IMR-90 (cell line): ENCODE results near the gene HMG20B. TPM values are rescaled to one million over a fixed set of nuclear protein-coding genes. Genes with fewer than 3 reads are reported as not detected.

Experiments used
- ATAC-seq: fragments of 200-7000 bp; cut with Tn5 transposase; 2 replicates; pipeline ENCODE4 v1.9.1; 2020; ENCODE audit warnings: low read depth, mild to moderate bottlenecking, moderate library complexity
- BruUV-seq: library from RNA; stranded (reverse); fragments of 400-500 nt; replicated peaks from 2 replicates; lab custom pipeline; 2021; lab: Mats Ljungman, UMichigan
- CTCF ChIA-PET: fragments of 300-600 bp; formaldehyde crosslinking; extraction: SDS; loops from one replicate; lab custom pipeline; 2021; ENCODE audit warnings: antibody characterized with exemption; lab: Yijun Ruan, JAX
- POLR2A ChIA-PET: fragments of 300-600 bp; sonication (Branson Sonifier 250); formaldehyde crosslinking; loops from one replicate; lab custom pipeline; 2022; ENCODE audit warnings: antibody characterized with exemption; ENCODE audit not compliant: unreplicated experiment; lab: Charles Lee
- DNase-seq: peaks from one replicate; pipeline ENCODE4 v3.0.0; 2013
- H2AFZ ChIP-seq: replicated peaks from 2 replicates; pipeline ENCODE3; 2013; ENCODE audit warnings: low read length, mild to moderate bottlenecking; ENCODE audit not compliant: poor library complexity
- H2AK5ac ChIP-seq: 2 replicates; pipeline ENCODE4 v1.6.1; 2013; ENCODE audit warnings: low read depth, low read length, inconsistent platforms
- H2AK9ac ChIP-seq: replicated peaks from 2 replicates; pipeline ENCODE3; 2013; ENCODE audit warnings: mild to moderate bottlenecking, low read depth, low read length, moderate library complexity; ENCODE audit not compliant: poor library complexity
- H2BK120ac ChIP-seq: 2 replicates; pipeline ENCODE4 v1.6.1; 2013; ENCODE audit warnings: low read depth, low read length, inconsistent platforms
- H2BK15ac ChIP-seq: 3 replicates; pipeline ENCODE4 v1.6.1; 2013; ENCODE audit warnings: low read depth, low read length, inconsistent platforms
- H2BK20ac ChIP-seq: 2 replicates; pipeline ENCODE4 v1.6.1; 2013; ENCODE audit warnings: low read depth, mild to moderate bottlenecking, inconsistent platforms, low read length, moderate library complexity
- H2BK5ac ChIP-seq: 2 replicates; pipeline ENCODE4 v1.6.1; 2013; ENCODE audit warnings: mild to moderate bottlenecking, low read depth, low read length, inconsistent platforms; ENCODE audit not compliant: poor library complexity, severe bottlenecking
- H3K14ac ChIP-seq: replicated peaks from 2 replicates; pipeline ENCODE4 v1.6.1; 2013; ENCODE audit warnings: low read depth, low read length, inconsistent platforms
- H3K18ac ChIP-seq: 2 replicates; pipeline ENCODE4 v1.6.1; 2013; ENCODE audit warnings: low read depth, low read length, control low read depth
- H3K23ac ChIP-seq: 2 replicates; pipeline ENCODE4 v1.6.1; 2013; ENCODE audit warnings: low read depth, low read length, inconsistent platforms
- H3K27ac ChIP-seq: 2 replicates; pipeline ENCODE4 v1.5.1; 2013; ENCODE audit warnings: mild to moderate bottlenecking, control low read depth, low read length; ENCODE audit not compliant: insufficient read depth
- H3K27me3 ChIP-seq: 2 replicates; pipeline ENCODE4 v1.6.1; 2013; ENCODE audit warnings: low read length; ENCODE audit not compliant: control insufficient read depth, insufficient read depth
- H3K36me3 ChIP-seq: 2 replicates; pipeline ENCODE4 v1.6.1; 2013; ENCODE audit warnings: low read length, mixed read lengths; ENCODE audit not compliant: control insufficient read depth, insufficient read depth
- H3K4ac ChIP-seq: 2 replicates; pipeline ENCODE4 v1.6.1; 2013; ENCODE audit warnings: low read depth, low read length, inconsistent platforms
- H3K4me1 ChIP-seq: 2 replicates; pipeline ENCODE4 v1.6.1; 2013; ENCODE audit warnings: low read length, mixed read lengths; ENCODE audit not compliant: control insufficient read depth, insufficient read depth
- H3K4me2 ChIP-seq: 2 replicates; pipeline ENCODE4 v1.6.1; 2013; ENCODE audit warnings: low read depth, mild to moderate bottlenecking, control low read depth, low read length, moderate library complexity
- H3K4me3 ChIP-seq: 2 replicates; pipeline ENCODE4 v1.5.1; 2013; ENCODE audit warnings: low read depth, mild to moderate bottlenecking, control low read depth, low read length, moderate library complexity; ENCODE audit not compliant: insufficient read depth
- H3K56ac ChIP-seq: 2 replicates; pipeline ENCODE4 v1.6.1; 2013; ENCODE audit warnings: low read length, inconsistent platforms; ENCODE audit not compliant: insufficient read depth; ENCODE audit errors: extremely low read depth
- H3K79me1 ChIP-seq, 2 experiments: 2 replicates each; pipeline ENCODE4 v1.6.1; 2013; ENCODE audit warnings: low read length in 2 of 2, inconsistent platforms in 1 of 2, low read depth in 1 of 2
- H3K9ac ChIP-seq: 2 replicates; pipeline ENCODE4 v1.6.1; 2013; ENCODE audit warnings: low read depth, low read length, control low read depth
- H3K9me1 ChIP-seq: 2 replicates; pipeline ENCODE4 v1.6.1; 2013; ENCODE audit warnings: low read length, inconsistent platforms; ENCODE audit not compliant: insufficient read depth
- H3K9me3 ChIP-seq: 2 replicates; pipeline ENCODE4 v1.6.1; 2013; ENCODE audit warnings: low read length; ENCODE audit not compliant: control insufficient read depth, insufficient read depth
- H4K20me1 ChIP-seq: 2 replicates; pipeline ENCODE4 v1.6.1; 2013; ENCODE audit warnings: low read length, inconsistent platforms; ENCODE audit not compliant: insufficient read depth
- H4K5ac ChIP-seq: 2 replicates; pipeline ENCODE4 v1.6.1; 2013; ENCODE audit warnings: mild to moderate bottlenecking, low read depth, low read length, control low read depth
- H4K8ac ChIP-seq, 2 experiments: 2 replicates each; pipeline ENCODE4 v1.6.1; 2013; ENCODE audit warnings: low read depth in 2 of 2, low read length in 2 of 2, control low read depth in 1 of 2, inconsistent platforms in 1 of 2
- H4K91ac ChIP-seq: 2 replicates; pipeline ENCODE4 v1.6.1; 2013; ENCODE audit warnings: low read depth, low read length, inconsistent platforms; ENCODE audit not compliant: insufficient read depth
- BHLHE40 ChIP-seq: fragments of 150-350 bp; IDR thresholded peaks from 2 replicates; pipeline ENCODE4 v1.6.1; 2016; ENCODE audit warnings: mild to moderate bottlenecking, low read depth, low read length
- CHD1 ChIP-seq: IDR thresholded peaks from 2 replicates; pipeline ENCODE4 v1.6.1; 2012; ENCODE audit warnings: low read depth, low read length, improper control_type of control experiment
- FOS ChIP-seq: fragments of 150-350 bp; IDR thresholded peaks from 2 replicates; pipeline ENCODE4 v1.6.1; 2016; ENCODE audit warnings: low read depth, low read length
- MAFK ChIP-seq: IDR thresholded peaks from 2 replicates; pipeline ENCODE4 v1.6.1; 2012; ENCODE audit warnings: low read depth, low read length, improper control_type of control experiment
- MAZ ChIP-seq: IDR thresholded peaks from 2 replicates; pipeline ENCODE4 v1.6.1; 2012; ENCODE audit warnings: low read depth, mild to moderate bottlenecking, low read length, improper control_type of control experiment, moderate library complexity, borderline replicate concordance
- POLR2A ChIP-seq: IDR thresholded peaks from 2 replicates; pipeline ENCODE4 v1.6.1; 2012; ENCODE audit warnings: mild to moderate bottlenecking, low read depth, low read length
- RAD21 ChIP-seq: IDR thresholded peaks from 2 replicates; pipeline ENCODE4 v1.6.1; 2012; ENCODE audit warnings: low read length, improper control_type of control experiment
- RFX5 ChIP-seq: IDR thresholded peaks from 2 replicates; pipeline ENCODE4 v1.8.0; 2012; ENCODE audit warnings: low read depth, mild to moderate bottlenecking, low read length, moderate library complexity
- SMC3 ChIP-seq: fragments of 150-350 bp; IDR thresholded peaks from 2 replicates; pipeline ENCODE4 v1.6.1; 2016; ENCODE audit warnings: low read depth, mild to moderate bottlenecking, antibody characterized with exemption, low read length, moderate library complexity
- WGBS, 2 experiments: methylation state at CpG; one replicate each; pipeline versions ENCODE4 v1.1.5 to v1.1.7; 2013; ENCODE audit warnings: missing lambda C conversion rate in 2 of 2; ENCODE audit not compliant: insufficient read length in 1 of 2; ENCODE audit errors: extremely low coverage in 2 of 2; 5-methylcytosine and 5-hydroxymethylcytosine counted together
- dilution Hi-C: fragments of 300-500 bp; cut with HindIII; formaldehyde crosslinking; loops from one replicate; pipeline ENCODE4 v1.14.3; 2018; ENCODE audit warnings: low sequenced_read_pairs; ENCODE audit not compliant: unreplicated experiment
- in situ Hi-C: fragments of 300-500 bp; cut with MboI; formaldehyde crosslinking; loops from 3 replicates; pipeline ENCODE4 v1.14.3; 2019; ENCODE audit warnings: low sequenced_read_pairs, inconsistent platforms, mixed read lengths
- intact Hi-C: fragments of 100-400 bp; cut with micrococcal nuclease; formaldehyde crosslinking; loops from 2 replicates; pipeline ENCODE4 v1.10.0; 2022
- polyA plus RNA-seq, 3 experiments: library from polyadenylated mRNA; depleted of rRNA; stranded (reverse); fragments of >200 nt; gene quantifications; 2 replicates each; pipeline ENCODE4 v1.2.3, GENCODE V29; 2012; ENCODE audit warnings: low replicate concordance in 1 of 3
- total RNA-seq: library from RNA; depleted of rRNA; stranded (reverse); fragments of >200 nt; gene quantifications from 2 replicates; pipeline ENCODE4 v1.2.3, GENCODE V29; 2012
- TF ChIP-seq, protein P1 (sequence below): fragments of 150-350 bp; IDR thresholded peaks from 2 replicates; pipeline ENCODE4 v1.6.1; 2017; ENCODE audit warnings: mild to moderate bottlenecking, antibody characterized with exemption, low read length, low read depth
- TF ChIP-seq, protein P2 (sequence below): conservative IDR thresholded peaks from 2 replicates; pipeline ENCODE4 v1.5.1; 2012; ENCODE audit warnings: mild to moderate bottlenecking, low read depth, low read length, improper control_type of control experiment
- TF ChIP-seq, protein P3 (sequence below): fragments of 150-350 bp; IDR thresholded peaks from 2 replicates; pipeline ENCODE4 v1.6.1; 2016; ENCODE audit warnings: low read depth, mild to moderate bottlenecking, low read length, moderate library complexity, borderline replicate concordance

The HMG20B gene
- total and polyA plus RNA-seq, 2 of the 4 experiments (the other 2 are of a cell fraction) = 57.5 to 63.8 TPM

DNA sequence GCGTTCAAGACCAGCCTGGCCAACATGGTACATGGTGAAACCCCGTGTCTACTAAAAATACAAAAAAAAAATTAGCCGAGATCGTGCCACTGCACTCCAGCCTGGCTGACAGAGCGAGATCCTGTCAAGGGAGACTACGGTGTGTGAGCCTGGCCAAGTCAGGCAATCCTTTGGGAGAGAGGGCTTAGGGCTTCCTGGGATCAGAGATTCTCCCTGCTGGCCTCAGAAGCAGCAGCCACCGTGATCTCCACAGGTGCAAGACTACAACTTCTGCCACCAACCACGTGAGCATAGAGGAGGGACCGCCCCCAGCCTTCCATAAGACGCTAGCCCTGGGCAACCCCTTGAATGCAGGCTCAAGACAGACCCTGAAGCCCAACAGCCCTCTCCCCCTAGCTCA is 22.9 kb upstream of the HMG20B start:
- Histone ChIP-seq H2AK9ac (no peak overlapping the region), H3K9me3 (no peaks in the 10 kb centered on the region), H2AK5ac (no peak overlapping the region), H3K4me3 (no peak overlapping the region), H4K91ac (no peak overlapping the region), H3K14ac (no peak overlapping the region), H2BK120ac (no peak overlapping the region), H4K8ac (no peak overlapping the region), H3K23ac (no peak overlapping the region), H4K5ac (no peak overlapping the region), H3K4ac (no peak overlapping the region), H3K4me1 (peaks cover 5% of the 10 kb centered on the region), H3K27ac (no peak overlapping the region), H3K56ac (no peak overlapping the region), H2AFZ (no peak overlapping the region), H3K79me1 (peaks cover 14 to 46% of the 10 kb centered on the region in 2 experiments), H3K9ac (no peak overlapping the region), H3K36me3 (peaks cover 26% of the 10 kb centered on the region), H3K4me2 (no peak overlapping the region), H4K20me1 (peaks cover 40% of the 10 kb centered on the region), H2BK20ac (no peak overlapping the region), H2BK15ac (no peak overlapping the region), H3K9me1 (no peaks in the 10 kb centered on the region), H2BK5ac (no peak overlapping the region), H3K18ac (no peak overlapping the region), H3K27me3 (no peaks in the 10 kb centered on the region)
- BruUV-seq = no TSS peak
- 93% methylated on average over 5 of the region's 10 CpGs; no CpG with 5 or more reads in 1 of the 2 experiments for WGBS, 2 experiments
- TF ChIP-seq, protein P1, sequence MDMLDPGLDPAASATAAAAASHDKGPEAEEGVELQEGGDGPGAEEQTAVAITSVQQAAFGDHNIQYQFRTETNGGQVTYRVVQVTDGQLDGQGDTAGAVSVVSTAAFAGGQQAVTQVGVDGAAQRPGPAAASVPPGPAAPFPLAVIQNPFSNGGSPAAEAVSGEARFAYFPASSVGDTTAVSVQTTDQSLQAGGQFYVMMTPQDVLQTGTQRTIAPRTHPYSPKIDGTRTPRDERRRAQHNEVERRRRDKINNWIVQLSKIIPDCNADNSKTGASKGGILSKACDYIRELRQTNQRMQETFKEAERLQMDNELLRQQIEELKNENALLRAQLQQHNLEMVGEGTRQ = no peak
- TF ChIP-seq, protein P2, sequence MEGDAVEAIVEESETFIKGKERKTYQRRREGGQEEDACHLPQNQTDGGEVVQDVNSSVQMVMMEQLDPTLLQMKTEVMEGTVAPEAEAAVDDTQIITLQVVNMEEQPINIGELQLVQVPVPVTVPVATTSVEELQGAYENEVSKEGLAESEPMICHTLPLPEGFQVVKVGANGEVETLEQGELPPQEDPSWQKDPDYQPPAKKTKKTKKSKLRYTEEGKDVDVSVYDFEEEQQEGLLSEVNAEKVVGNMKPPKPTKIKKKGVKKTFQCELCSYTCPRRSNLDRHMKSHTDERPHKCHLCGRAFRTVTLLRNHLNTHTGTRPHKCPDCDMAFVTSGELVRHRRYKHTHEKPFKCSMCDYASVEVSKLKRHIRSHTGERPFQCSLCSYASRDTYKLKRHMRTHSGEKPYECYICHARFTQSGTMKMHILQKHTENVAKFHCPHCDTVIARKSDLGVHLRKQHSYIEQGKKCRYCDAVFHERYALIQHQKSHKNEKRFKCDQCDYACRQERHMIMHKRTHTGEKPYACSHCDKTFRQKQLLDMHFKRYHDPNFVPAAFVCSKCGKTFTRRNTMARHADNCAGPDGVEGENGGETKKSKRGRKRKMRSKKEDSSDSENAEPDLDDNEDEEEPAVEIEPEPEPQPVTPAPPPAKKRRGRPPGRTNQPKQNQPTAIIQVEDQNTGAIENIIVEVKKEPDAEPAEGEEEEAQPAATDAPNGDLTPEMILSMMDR = no peak
- no peak for TF ChIP-seq BHLHE40
- no peak for TF ChIP-seq SMC3
- TF ChIP-seq RFX5 = no peak
- TF ChIP-seq MAZ = no peak
- no peak for TF ChIP-seq CHD1
- no peak for TF ChIP-seq MAFK
- TF ChIP-seq, protein P3, sequence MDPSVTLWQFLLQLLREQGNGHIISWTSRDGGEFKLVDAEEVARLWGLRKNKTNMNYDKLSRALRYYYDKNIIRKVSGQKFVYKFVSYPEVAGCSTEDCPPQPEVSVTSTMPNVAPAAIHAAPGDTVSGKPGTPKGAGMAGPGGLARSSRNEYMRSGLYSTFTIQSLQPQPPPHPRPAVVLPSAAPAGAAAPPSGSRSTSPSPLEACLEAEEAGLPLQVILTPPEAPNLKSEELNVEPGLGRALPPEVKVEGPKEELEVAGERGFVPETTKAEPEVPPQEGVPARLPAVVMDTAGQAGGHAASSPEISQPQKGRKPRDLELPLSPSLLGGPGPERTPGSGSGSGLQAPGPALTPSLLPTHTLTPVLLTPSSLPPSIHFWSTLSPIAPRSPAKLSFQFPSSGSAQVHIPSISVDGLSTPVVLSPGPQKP = no peak
- TF ChIP-seq FOS = no peak
- TF ChIP-seq RAD21 = no peak
- TF ChIP-seq POLR2A = no peak
- CTCF ChIA-PET = no interaction called here
- dilution Hi-C loops (no loop called here), in situ Hi-C loops (no loop called here), intact Hi-C loops (no loop called here)
- ATAC-seq = no peak
- POLR2A ChIA-PET = no interaction called here
- DNase-seq = no peak
